NCI-H187 (cell line): ENCODE results near the gene EARS2.
"Not testable (repeated sequence)": the region's sequence is repeated elsewhere in the genome, so short reads cannot be mapped to it uniquely, and the experiment has no call there.

Source experiments
- DNase-seq, 2 experiments: peaks; one replicate each; lab custom pipeline; 2025; lab: John Stamatoyannopoulos, UW

The EARS2 gene

GRCh38 chr16:23567602-23568001, 10.5 kb upstream of the EARS2 start:
- DNase-seq, result no peak

- no peak for DNase-seq
These were observed 9.6 kb upstream of the EARS2 start for GRCh38 chr16:23566724-23567123.

- DNase-seq, result no peak
These were observed 7.6 kb upstream of the EARS2 start for GRCh38 chr16:23564575-23565363.

- no peak for DNase-seq
These were observed 6.0 kb upstream of the EARS2 start for GRCh38 chr16:23563186-23563585.

GRCh38 chr16:23562505-23562904, 5.4 kb upstream of the EARS2 start:
- DNase-seq, result no peak

GRCh38 chr16:23561586-23561985, 4.4 kb upstream of the EARS2 start:
- DNase-seq, result no peak

- no peak for DNase-seq
These were observed 891 bp upstream of the EARS2 start for GRCh38 chr16:23557779-23558702.

GRCh38 chr16:23554536-23554935, 2.6 kb downstream of the EARS2 start:
- no peak for DNase-seq

GRCh38 chr16:23552161-23552560, 5.0 kb downstream of the EARS2 start:
- DNase-seq, result no peak

- DNase-seq, result no peak
These were observed 7.2 kb downstream of the EARS2 start for GRCh38 chr16:23549938-23550337.

- no peak for DNase-seq
These were observed 12.7 kb downstream of the EARS2 start for GRCh38 chr16:23544436-23544835.

- not testable (repeated sequence) for DNase-seq
These were observed 16.4 kb downstream of the EARS2 start for GRCh38 chr16:23540817-23541178.

GRCh38 chr16:23539984-23540816, 16.9 kb downstream of the EARS2 start:
- no peak for DNase-seq

- no peak for DNase-seq
These were observed 18.3 kb downstream of the EARS2 start for GRCh38 chr16:23538919-23539278.

- no peak for DNase-seq
These were observed 19.8 kb downstream of the EARS2 start for GRCh38 chr16:23537390-23537789.

- DNase-seq, result no peak
These were observed 21.2 kb downstream of the EARS2 start for GRCh38 chr16:23535901-23536300.

GRCh38 chr16:23534868-23535860, 22.0 kb downstream of the EARS2 start:
- no peak for DNase-seq

- DNase-seq, result no peak
These were observed 24.7 kb downstream of the EARS2 start for GRCh38 chr16:23532448-23532847.

GRCh38 chr16:23530062-23530461, 27.1 kb downstream of the EARS2 start:
- DNase-seq, result no peak

GRCh38 chr16:23528644-23529310, 28.4 kb downstream of the EARS2 start:
- DNase-seq, result no peak
